GM18870 (cell line): ENCODE data around the gene PCDHB1.
"Not testable (repeated sequence)": the region's sequence is repeated elsewhere in the genome, so short reads cannot be mapped to it uniquely, and the experiment has no call there.

Experiments
- ATAC-seq: cut with Tn5 transposase; IDR thresholded peaks from one replicate; pipeline ENCODE4 v1.9.1; 2021; ENCODE audit warnings: moderate library complexity; ENCODE audit not compliant: unreplicated experiment

PCDHB1 gene

GRCh38 chr5:141051521-141051866, 320 bp downstream of the PCDHB1 start:
- ATAC-seq, result no peak

DNA sequence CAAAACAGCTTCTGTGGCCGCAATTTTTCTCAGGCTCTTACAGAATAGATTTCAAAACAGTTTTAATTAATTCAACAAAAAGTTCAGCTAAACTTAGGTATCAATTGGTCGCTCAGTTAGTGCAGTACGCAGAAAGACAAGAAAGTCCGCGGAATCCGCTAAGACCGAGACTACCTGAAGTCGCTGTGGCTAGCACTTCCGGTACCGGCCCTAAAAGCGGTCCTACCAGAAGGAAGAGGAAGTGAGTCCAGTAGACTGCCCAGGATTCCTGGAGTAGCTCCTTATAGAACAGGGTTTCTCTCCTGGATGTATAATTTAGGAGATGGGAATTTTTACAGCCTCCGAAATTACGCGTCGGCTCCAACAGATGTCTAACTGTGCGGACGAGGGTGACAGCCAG, 26.7 kb downstream of the PCDHB1 start:
- no peak for ATAC-seq

- ATAC-seq, result no peak
These were observed 31.1 kb downstream of the PCDHB1 start for GRCh38 chr5:141082228-141082627.

- ATAC-seq, result peak; percentile 52
These were observed 33.4 kb downstream of the PCDHB1 start for GRCh38 chr5:141084487-141084989.

GRCh38 chr5:141094481-141095262, 43.5 kb downstream of the PCDHB1 start, which contains the start of gene PCDHB2:
TSS of gene PCDHB2 (plus strand) at chr5:141094615. CDS start at chr5:141094791, 176 bp downstream.
- ATAC-seq, result no peak

DNA sequence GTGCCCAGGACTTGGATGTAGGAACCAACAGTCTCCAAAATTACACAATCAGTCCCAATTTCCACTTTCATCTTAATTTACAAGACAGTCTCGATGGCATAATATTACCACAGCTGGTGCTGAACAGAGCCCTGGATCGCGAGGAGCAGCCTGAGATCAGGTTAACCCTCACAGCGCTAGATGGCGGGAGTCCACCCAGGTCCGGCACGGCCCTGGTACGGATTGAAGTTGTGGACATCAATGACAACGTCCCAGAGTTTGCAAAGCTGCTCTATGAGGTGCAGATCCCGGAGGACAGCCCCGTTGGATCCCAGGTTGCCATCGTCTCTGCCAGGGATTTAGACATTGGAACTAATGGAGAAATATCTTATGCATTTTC, 44.1 kb downstream of the PCDHB1 start:
- ATAC-seq, result no peak

GRCh38 chr5:141096181-141096580, 45.0 kb downstream of the PCDHB1 start:
- ATAC-seq, result not testable (repeated sequence)

GRCh38 chr5:141096586-141096985, 45.4 kb downstream of the PCDHB1 start:
- not testable (repeated sequence) for ATAC-seq

DNA sequence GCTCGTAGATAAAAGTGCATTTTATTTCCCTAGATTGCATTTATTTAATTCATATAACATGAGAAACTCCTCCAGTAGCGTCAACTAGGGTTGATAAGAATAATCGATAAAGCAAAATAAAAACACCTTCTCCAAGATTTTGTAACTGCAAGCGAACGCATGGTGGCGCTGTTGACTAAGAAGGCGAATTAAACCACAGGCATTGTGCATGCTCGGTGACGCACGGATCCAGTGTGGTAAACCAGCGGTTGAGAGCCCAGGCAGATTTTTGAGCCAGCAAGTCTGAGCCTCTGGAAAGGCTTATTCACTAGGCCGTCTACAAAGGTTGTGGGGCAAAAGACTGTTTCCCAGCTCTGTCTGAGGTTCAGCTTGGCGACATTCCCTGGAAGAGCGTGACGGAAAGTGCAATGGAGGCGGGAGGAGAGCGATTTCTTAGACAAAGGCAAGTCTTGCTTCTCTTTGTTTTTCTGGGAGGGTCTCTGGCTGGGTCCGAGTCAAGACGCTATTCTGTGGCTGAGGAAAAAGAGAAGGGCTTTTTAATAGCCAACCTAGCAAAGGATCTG, 49.1 kb downstream of the PCDHB1 start, which contains the start of gene PCDHB3:
Gene PCDHB3, plus strand, starts transcription at position 231 of the 563 bp plus-strand sequence. Its CDS starts 177 bp downstream, at position 408.
- no peak for ATAC-seq

GRCh38 chr5:141101059-141101458, 49.9 kb downstream of the PCDHB1 start:
- ATAC-seq, result no peak

GRCh38 chr5:141102070-141102469, 50.9 kb downstream of the PCDHB1 start:
- ATAC-seq, result not testable (repeated sequence)

DNA sequence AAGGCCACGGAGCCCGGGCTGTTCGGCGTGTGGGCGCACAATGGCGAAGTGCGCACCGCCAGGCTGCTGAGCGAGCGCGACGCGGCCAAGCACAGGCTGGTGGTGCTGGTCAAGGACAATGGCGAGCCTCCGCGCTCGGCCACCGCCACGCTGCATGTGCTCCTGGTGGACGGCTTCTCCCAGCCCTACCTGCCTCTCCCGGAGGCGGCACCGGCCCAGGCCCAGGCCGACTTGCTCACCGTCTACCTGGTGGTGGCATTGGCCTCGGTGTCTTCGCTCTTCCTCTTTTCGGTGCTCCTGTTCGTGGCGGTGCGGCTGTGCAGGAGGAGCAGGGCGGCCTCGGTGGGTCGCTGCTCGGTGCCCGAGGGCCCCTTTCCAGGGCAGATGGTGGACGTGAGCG, 51.3 kb downstream of the PCDHB1 start:
- ATAC-seq, result not testable (repeated sequence)

DNA sequence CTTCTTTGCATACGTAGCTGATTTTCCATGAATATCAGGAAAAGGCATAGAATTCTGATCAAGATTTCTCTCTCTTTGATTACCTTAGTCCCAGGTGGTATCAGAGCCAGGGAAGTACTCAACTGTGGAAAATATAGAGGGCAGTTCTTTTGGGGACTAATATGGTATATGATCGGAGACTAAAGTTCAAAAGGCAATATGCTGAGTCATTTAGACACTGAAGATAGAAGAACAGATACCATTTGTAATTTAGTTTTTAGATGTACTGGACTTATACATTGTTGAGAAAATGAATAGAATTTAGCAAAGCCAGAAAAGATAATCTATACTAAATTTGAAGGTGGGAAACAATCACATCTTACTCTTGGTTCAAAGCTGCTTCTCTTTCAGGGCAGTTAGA, 54.2 kb downstream of the PCDHB1 start:
- no peak for ATAC-seq
